ENCODE results near the gene FGF1.

FGF1 gene

DNA sequence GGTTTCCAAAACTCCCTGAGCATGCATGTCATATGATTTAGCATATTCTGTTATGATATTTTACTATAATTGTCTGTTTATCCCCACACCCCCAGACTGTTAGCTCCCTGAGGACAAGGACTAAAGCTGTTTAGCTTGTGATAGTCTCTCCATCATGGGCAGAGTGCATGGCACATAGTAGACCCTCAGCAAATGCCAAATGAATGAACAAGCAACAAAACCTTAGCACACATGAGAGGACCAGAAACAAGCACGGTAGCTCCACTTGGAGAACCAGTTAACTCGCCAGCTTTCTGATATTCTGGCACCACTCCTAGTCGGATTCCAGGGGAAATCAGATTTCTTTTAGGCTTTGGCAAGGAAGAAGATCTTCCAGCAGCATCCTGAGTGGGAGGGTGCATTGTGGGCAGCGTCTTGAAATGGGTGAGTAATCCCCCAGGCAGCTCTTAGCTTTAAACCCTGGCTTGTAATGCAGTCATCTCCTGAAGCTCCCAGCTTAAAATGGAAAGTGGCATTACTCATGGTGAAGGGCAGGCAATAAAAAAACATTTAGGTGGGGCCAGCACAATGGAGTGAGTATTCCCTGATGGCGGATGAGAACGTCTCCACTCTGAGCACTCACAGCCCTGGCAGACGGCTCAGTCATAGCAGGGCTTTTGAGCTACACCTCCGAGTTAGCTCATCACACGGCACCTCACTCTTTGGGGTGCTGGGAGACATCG lies 41.1 kb downstream of the FGF1 start:
- DNase-seq (ENCODE audit: low read depth in 2 of 2): no peak

DNA sequence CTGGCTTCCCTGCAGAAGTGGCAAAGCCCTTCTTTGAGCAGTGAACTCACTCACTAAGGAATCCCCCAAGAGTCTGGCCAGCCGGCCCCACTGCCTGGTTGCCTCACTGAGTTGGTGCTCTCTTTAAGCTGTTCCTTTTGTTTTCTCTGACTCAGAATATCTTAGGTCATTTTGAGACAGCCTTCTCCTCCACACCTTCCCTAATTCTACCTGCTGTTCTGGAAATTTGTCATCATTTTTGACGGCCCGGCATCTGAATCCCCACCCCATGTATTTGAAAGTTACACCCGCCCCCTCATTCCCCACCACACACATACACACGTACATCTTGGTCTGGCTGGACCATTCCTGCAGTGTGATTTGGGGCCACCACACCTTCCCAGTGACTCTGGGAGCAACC lies 41.8 kb downstream of the FGF1 start:
- DNase-seq (ENCODE audit: low read depth in 2 of 2): no peak

DNA sequence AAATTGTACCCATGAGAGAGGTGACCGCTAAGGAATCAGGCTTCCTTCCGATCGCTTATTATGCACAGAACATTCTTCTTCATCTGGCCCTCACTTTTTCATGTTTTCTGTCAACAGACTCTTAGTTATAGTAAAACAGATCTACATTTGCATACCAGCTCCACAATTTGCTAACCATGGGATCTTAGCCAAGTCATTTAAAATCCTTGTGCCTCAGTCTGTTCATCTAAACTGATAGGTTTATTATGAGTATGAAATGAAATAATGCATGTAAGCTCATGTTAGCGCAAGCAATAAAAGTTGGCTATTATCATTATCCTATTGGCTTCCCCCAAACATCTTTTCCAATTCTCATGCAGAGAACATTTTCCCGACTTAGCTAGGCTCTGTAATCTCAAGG lies 42.3 kb downstream of the FGF1 start:
- no peak for DNase-seq (ENCODE audit: low read depth in 2 of 2)

DNA sequence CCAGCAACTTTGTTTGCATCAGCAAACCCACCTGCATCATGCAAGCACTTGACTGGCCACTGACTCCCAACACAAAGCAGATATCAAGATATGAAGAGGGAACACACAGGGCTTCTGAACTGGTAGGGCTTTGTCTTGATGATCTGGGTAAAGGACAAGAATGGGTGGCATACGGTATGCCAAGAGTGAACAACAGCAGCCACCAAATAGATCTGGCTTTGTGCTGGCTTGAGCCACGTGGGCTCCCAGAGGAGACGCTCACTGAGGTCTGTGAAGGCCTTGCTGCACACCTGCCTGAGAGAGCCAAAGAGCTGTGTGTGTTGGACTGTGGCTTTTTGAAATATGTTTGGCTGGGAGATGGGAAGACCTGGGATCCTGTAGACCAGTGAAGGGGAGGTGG lies 43.5 kb downstream of the FGF1 start:
- no peak for DNase-seq (ENCODE audit: low read depth in 2 of 2)

DNA sequence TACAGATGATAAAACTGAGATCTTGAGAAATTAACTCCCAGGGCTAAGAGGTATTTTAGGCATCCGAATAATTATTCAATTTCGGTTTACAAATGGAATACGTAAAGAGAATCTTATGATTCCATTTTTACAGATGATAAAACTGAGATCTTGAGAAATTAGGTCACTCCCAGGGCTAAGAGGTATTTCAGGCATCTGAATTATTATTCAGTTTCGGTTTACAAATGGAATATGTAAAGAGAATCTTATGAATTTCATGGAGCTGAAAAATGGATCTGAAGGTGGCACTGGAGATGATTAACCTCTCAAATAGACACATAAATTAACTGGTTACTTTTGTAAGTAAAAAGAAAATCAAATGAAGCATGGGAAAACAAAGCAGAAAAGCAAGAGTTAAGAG lies 44.2 kb downstream of the FGF1 start:
- DNase-seq (ENCODE audit: low read depth in 2 of 2): no peak

DNA sequence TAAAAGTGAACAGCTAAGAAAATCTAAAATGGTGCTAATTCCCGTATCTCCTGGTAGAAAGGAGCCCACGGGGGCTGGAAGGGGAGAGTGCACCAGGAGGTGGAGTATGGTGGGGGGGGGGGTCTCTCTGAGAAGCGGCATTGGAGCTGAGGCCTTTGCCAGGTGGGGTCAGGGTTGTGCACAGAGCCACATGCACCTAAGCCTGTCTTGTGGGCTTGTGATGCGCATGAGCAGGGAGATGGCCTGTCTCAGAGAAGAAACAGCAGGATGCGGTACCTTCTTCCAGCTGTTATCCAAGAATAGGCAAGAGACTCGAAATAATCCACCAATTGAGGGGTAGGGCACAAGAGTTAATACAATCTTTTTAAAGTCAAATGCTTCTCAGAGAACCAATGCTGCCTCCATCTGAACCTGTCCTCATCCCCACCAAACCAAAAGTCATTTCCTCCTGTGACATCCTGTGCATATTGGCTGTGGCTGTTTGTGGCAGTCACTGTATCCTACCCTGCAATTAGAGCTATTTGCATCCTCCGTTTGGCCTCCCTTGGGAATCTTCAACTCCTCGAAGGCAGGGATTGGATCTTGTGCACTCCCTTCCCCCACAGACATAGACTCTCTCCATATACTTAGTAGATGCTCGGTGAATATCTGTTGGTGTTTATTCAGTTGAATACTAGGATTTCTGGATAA lies 45.4 kb downstream of the FGF1 start:
- no peak for DNase-seq (ENCODE audit: low read depth in 2 of 2)

DNA sequence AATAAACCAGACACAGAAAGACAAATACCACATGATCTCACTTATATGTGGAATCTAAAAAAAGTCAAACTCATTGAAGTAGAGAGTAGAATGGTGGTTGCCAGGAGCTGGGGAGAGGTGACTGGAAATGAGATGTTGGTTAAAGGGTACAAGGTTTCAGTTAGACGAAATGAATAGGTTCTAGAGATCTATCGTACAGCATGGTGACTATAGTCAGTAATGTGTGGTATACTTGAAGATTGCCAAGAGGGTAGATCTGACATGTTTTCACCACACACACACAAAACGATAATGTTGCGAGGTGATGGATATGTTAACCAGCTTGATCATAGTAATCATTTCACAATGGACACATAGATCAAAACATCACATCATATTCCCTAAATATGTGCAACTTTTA lies 46.4 kb downstream of the FGF1 start:
- no peak for DNase-seq (ENCODE audit: low read depth in 2 of 2)

DNA sequence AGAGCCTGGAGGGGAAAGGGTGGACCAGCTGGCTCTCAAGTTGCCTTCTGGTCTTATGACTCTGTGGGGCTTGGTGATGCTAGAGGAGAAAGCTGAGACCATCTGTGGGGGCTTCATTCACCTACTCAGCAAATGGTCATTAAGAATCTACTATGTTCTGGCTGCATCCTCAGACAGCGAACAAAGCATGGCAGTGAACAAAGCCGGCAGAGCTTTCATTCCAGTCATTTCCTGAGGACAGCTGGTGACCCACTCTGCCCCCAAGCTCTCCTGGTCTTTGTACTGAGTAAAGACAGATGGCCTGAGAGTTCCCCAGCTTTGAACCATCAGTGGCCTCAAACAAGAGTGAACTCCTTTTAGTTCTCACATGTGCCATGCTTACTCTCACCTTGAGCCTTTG lies 48.0 kb downstream of the FGF1 start:
- no peak for DNase-seq (ENCODE audit: low read depth in 2 of 2)

DNA sequence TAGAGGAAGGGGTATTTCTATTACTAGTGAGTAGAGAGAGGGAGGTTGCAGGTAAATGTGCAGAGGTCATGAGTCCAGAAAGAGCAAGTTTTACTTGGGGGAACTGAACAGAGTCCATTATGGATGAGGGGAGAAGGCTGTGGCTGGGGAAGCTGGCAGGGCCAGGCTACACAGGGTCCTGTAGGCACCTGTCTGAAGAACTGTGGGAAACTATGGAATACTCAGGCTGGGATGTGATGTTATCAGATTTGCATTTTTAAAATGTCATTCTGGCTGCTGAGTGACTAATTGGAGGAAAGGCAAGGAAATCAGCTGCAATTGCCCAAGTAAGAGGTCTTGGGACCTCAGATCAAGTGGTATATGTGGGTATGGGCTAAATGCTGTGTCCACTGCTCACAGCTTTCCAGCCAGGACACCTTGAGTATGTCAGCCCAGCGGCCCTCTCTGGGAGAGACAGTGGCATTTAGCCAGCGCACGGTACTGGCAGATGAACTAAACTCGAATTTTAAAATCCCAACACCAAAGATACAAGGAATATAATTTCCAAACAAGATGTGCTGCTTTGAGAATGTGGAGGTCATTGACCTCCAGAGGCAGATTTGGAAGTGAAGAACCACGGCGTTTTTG lies 49.1 kb downstream of the FGF1 start:
- DNase-seq (ENCODE audit: low read depth in 2 of 2): no peak

DNA sequence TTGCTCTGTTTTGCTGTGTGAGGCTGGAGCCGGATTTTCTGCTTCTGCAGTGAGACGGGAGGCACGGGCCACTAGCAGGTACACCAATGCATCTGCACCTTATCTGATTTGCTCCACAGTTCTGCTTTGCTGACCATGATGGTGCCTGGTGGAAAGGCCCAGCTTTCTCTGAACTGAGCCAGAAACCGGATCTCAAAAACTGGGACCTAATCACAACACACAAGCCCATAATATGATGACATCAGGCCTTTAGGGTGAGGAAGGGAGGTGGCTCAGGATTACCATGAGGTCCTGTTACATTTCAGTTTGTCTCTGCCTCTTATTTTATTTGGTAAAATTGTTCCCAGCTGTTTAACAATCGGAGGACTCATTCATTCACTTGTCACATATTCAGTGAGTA lies 49.8 kb downstream of the FGF1 start:
- DNase-seq (ENCODE audit: low read depth in 2 of 2): no peak

DNA sequence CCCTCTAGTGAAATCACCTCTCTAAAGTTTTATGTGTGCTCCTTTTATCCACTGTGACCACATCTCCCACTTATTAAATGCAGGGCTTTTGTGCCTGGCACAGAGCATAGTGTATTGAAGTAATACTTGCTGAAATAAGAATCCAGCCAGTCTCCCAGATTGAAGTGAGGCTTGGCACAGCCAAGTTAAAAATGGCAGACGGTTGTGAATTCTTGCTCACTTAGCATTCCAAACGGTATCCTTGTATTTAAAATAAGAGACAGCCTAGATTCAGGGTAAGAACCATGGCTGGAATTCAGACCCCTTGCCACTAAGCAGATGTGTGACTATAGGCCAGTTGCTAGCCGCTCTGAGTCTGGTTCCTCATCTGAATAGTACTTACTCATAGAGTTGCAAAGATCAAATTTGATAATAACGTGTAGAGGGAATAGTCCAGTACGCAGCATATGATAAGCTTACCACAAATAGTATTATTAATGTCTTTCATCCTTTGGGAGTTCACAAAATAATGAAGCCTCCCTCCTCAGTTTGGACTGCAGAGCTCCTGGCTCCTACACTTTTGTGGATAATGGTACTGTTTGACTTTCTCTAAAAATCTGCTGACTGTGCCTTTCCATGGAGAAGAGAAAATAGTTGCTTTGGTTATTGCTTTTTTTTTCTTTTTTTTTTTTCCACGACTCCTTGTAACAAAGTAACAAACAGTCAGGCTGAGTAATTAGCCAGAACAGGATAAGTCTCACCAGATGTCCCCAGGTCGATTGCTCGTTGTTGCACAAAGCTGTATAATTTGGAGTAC lies 51.5 kb downstream of the FGF1 start:
- DNase-seq (ENCODE audit: low read depth in 2 of 2): no peak

DNA sequence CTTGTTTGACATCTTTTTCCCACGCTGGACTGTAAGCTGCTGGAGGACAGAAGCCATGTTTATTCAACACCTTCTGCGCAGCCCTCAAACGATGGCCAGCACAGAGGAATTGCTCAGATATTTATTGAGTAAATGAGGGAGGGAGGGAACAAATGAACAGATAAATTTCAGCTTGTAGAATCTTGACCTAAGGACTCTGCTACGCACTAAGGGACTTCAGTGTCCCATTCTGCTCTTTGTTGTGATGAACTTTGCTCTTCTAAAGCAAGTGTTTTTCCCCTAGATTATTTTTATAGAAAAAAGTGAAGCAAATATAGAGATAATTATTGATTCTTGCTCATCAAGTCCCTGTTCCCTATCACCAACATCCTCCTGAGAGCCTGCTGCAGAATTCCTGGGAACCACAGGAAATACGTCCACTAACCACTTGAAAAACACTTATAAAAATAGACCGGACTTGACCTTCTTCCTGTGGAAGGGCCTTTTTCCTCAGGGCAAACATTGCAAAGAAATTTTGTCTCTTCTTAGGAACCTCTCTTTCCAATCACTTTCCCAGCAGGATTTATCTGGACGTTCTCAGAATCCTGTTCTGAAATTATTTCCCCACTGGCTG lies 54.9 kb downstream of the FGF1 start:
- DNase-seq (ENCODE audit: low read depth in 2 of 2): no peak

DNA sequence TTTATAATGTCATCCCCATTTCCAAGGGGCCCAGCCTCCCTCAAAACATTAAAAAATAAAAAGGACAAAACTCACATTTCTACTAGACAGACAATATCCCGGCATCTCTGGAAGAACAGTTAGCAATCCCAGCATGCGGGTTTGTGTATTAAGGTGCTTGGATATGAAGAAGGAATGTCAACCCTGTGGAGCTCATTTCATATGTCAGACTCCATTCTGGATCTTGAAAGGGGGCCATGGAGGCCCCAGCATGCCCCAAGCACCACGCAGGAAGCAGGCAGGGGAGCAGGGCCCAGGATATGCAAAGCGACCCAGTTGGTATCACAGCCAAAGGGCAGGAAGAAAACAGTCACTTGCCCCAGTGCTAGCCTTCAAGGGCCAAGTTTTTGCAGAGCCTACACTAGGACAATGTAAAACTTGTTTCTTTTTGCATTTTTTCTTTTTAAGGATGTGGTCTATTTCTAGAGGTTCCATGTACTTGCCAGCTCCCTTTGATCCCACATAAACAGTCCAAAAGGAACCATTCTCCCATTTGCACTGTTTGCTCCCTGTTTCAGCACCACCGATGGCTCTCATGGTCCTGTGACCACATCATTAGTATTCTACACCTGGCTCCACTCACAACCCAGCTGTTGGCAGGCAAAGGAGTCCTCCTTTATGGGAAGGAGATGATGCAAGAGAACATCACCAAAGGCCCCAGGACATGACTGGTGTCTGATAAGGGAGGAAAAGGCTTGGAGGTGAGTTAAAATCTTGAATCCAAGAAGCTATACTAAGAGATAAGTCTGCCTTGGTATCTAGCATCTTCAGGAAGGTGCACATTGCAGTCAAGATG lies 58.3 kb downstream of the FGF1 start:
- no peak for DNase-seq (ENCODE audit: low read depth in 2 of 2)

DNA sequence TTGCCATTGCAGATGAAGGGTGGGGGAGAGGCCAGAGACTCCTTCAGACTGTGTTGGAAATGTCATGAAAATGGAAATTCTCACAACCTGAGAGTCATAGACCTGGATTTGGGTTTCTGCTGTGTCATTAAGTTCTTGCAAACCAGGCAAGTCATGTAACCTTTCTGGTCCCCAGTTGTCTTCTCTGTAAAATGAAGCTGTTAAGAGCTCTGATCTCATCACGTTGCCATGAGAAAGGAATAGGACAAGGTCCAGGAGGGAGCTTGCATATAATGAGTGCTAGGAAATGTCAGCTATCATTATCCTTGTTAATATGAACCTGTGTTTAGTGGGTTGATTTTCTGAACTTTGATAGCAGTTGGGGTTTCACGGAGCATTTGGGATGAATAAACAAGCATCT lies 59.1 kb downstream of the FGF1 start:
- no peak for DNase-seq (ENCODE audit: low read depth in 2 of 2)

DNA sequence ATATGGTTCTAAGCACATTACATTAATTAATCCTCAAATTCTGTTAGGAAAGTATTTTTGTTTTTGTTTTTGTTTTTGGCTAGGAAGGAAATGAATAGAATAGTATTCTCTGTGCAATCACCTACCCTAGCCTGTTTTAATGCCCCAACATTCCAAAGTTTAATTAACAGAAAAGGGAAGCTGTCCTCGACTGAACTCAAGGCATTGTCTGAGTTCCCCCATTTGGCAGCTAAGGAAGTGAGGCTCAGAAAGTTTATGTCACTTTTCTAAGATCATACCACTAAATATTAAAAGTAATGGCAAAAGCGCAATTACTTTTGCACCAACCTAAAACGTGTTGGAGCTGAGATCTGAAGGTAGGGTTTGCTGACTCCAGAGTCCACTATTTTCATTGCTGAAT lies 59.8 kb downstream of the FGF1 start:
- no peak for DNase-seq (ENCODE audit: low read depth in 2 of 2)

DNA sequence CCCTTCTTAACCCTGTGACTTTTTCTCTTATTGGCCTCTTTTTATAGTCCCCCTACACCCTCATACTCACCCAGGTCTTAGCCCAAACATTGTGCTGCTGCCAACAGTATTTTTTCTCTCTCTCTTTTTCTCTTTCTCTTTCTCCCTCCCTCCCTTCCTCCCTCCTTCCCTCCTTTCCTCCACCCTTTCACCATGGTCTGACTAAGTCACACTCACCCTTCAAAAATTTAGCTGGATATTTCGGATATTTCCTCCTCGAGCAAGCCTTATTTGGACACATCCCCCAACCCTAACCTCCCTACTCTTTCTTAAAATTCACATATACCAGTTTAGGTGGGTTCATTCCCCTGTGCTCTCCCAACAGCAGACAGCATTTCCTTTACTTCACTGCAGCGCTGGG lies 64.7 kb downstream of the FGF1 start:
- DNase-seq (ENCODE audit: low read depth in 2 of 2): no peak

DNA sequence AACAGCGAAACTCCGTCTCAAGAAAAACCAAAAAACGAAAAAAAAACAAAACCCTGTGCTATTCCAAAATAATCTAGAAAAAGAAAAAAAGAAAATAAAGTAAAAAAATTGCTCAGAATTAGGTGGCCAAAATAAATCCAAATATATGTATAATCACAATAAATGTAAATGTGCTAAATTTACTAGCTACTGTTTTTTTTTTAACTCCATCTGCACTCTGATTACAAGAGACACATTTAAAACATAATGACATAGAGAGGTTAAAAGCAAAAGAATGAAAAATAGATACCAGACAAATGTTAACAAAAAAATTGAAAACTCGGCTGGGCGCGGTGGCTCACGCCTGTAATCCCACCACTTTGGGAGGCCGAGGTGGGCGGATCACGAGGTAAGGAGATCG lies 66.1 kb downstream of the FGF1 start:
- DNase-seq (ENCODE audit: low read depth in 2 of 2): no peak

DNA sequence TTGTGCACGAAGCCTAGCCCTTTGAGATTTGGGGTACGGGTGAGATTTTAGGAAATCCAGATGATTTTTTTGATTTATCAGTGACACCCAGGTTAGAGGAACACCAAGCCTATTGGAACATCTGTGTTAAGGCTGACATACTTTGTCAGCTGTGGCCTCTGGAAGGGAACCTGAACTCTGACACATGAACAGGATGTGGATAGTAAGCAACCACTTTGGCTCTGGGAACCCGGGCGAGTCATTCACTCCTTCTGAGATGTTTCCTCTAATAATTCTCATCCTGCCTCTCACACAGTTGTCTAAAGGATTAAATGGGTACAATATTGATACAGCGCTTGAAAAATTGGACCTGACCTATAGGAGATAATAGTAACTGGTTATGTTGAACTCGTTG lies 67.8 kb downstream of the FGF1 start:
- no peak for DNase-seq (ENCODE audit: low read depth in 2 of 2)

DNA sequence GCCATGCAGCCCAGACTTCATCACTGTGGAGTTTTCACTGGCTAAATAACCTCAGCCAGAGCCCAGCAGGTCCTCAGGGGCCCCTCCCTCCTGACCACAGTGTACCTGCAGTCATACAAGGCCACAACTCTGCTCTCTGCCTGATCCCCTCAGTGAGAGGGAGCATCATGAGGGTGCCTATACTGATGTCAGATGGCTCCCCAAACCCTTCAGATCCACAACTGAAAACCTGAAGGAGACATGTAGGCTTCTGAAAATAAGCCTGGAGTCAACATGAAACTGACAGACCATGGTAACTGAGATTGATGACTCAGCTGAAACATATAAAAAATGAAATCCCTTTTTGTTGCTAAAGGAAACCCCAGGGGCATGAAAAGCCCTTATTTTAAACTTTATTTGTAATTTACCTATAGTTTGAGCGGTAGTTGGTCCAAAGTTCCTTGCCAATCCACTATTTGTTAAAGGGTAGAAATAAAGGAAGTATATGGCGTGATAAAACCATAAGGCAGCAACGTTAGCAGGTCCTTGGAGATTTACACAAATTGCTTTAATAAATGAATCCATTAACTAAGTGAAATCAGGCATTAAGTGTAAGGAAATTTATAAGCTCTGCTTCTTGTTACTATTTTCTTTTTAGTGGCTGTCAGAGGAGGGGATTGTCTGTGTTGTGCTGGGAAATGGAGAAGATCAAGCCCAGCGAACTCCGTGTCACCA lies 68.3 kb downstream of the FGF1 start:
- DNase-seq (ENCODE audit: low read depth in 2 of 2): no peak

DNA sequence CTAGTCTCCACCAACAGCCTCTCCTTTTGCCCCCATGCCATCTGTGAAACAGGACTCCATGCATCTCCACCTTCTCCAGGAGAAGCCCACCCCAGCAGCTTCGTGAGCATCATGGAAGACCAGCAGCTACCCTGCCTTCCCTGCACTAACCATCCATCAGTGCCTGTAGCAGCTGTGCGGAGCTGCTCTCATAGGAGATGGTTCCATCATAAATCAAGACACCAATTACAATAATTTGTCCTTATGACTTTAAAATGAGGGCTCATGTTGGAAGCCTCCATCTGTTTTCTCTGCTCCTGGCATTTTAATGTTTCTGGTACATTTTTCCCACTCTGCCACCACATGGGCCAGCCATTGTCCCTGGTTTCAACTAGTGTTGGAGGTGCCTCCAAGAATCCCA lies 69.9 kb downstream of the FGF1 start:
- no peak for DNase-seq (ENCODE audit: low read depth in 2 of 2)

DNA sequence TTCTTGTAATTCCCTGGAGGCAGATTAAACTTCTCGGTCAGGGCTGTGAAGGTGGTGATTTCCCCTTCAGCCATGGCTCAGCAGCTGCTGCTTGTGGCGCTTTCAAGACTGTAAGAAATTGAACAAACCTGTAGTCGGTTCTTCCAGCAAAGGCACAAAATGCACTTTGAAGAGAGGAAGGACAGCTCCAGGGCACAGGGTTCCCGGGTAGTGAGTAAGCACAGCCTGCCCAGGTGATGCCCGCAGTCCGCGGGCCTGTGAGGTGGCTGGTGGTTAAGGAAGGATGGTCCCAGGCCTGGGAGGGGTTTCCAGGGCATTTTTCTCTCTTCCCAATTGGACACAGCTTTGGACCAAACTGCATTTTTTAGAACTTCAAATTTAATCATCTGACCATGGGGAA lies 71.8 kb downstream of the FGF1 start:
- no peak for DNase-seq (ENCODE audit: low read depth in 2 of 2)
